Ishikawa (cell line): ENCODE results near the gene SLC25A53.

Experiments used
- CEBPB ChIP-seq: IDR thresholded peaks from 2 replicates; pipeline ENCODE4 v1.6.1; 2012
- CREB1 ChIP-seq: IDR thresholded peaks from 2 replicates; pipeline ENCODE4 v1.6.1; 2012; ENCODE audit warnings: low read depth
- EGR1 ChIP-seq: IDR thresholded peaks from 2 replicates; pipeline ENCODE4 v1.6.1; 2012
- EP300 ChIP-seq: IDR thresholded peaks from 2 replicates; pipeline ENCODE4 v1.6.1; 2012; ENCODE audit warnings: borderline replicate concordance
- FOXM1 ChIP-seq: IDR thresholded peaks from 2 replicates; pipeline ENCODE4 v1.6.1; 2012; ENCODE audit warnings: low read depth, borderline replicate concordance
- NFIC ChIP-seq: IDR thresholded peaks from 2 replicates; pipeline ENCODE4 v1.6.1; 2012
- RAD21 ChIP-seq: IDR thresholded peaks from 2 replicates; pipeline ENCODE4 v1.6.1; 2012; ENCODE audit warnings: low read depth
- TAF1 ChIP-seq: IDR thresholded peaks from 2 replicates; pipeline ENCODE4 v1.6.1; 2012; ENCODE audit warnings: low read depth, mild to moderate bottlenecking
- TCF12 ChIP-seq: IDR thresholded peaks from 2 replicates; pipeline ENCODE4 v1.6.1; 2012; ENCODE audit warnings: low read depth
- TEAD4 ChIP-seq: IDR thresholded peaks from 2 replicates; pipeline ENCODE4 v1.6.1; 2012
- YY1 ChIP-seq: IDR thresholded peaks from 2 replicates; pipeline ENCODE4 v1.6.1; 2012; ENCODE audit warnings: low read depth
- ZBTB7A ChIP-seq: IDR thresholded peaks from 2 replicates; pipeline ENCODE4 v1.6.1; 2012; ENCODE audit warnings: low read depth
- TF ChIP-seq, protein P1 (sequence below): IDR thresholded peaks from 2 replicates; pipeline ENCODE4 v1.6.1; 2012; ENCODE audit warnings: low read depth, mild to moderate bottlenecking
- TF ChIP-seq, protein P2 (sequence below): IDR thresholded peaks from 2 replicates; pipeline ENCODE4 v1.6.1; 2012
- TF ChIP-seq, protein P3 (sequence below): IDR thresholded peaks from 2 replicates; pipeline ENCODE4 v1.6.1; 2012

Gene SLC25A53

DNA sequence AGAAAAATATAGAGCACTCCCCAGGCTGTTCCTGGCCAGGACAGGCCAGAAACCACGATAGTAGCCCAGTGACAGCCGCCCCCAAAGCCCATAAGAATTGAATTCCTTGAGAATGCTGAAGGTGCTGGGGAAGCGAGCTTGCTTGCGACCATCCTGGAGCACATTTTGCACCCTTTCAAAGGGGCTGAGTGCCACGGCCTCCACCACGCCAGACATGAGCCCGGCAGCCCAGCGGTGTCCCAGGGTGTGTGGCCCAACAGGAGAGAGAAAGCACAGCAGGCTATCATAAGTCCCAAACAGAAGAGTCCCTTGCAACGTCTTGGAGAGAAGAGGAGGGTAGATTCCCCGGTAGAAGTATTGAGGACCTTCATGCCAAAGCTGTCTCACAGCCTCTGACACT lies 52.1 kb downstream of the SLC25A53 start:
- TF ChIP-seq TCF12 (no peak), EP300 (no peak), NFIC (no peak), CREB1 (no peak), CEBPB (no peak), YY1 (no peak), RAD21 (no peak), TEAD4 (no peak)
- TF ChIP-seq, protein P1, sequence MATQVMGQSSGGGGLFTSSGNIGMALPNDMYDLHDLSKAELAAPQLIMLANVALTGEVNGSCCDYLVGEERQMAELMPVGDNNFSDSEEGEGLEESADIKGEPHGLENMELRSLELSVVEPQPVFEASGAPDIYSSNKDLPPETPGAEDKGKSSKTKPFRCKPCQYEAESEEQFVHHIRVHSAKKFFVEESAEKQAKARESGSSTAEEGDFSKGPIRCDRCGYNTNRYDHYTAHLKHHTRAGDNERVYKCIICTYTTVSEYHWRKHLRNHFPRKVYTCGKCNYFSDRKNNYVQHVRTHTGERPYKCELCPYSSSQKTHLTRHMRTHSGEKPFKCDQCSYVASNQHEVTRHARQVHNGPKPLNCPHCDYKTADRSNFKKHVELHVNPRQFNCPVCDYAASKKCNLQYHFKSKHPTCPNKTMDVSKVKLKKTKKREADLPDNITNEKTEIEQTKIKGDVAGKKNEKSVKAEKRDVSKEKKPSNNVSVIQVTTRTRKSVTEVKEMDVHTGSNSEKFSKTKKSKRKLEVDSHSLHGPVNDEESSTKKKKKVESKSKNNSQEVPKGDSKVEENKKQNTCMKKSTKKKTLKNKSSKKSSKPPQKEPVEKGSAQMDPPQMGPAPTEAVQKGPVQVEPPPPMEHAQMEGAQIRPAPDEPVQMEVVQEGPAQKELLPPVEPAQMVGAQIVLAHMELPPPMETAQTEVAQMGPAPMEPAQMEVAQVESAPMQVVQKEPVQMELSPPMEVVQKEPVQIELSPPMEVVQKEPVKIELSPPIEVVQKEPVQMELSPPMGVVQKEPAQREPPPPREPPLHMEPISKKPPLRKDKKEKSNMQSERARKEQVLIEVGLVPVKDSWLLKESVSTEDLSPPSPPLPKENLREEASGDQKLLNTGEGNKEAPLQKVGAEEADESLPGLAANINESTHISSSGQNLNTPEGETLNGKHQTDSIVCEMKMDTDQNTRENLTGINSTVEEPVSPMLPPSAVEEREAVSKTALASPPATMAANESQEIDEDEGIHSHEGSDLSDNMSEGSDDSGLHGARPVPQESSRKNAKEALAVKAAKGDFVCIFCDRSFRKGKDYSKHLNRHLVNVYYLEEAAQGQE = no peak
- TF ChIP-seq, protein P2, sequence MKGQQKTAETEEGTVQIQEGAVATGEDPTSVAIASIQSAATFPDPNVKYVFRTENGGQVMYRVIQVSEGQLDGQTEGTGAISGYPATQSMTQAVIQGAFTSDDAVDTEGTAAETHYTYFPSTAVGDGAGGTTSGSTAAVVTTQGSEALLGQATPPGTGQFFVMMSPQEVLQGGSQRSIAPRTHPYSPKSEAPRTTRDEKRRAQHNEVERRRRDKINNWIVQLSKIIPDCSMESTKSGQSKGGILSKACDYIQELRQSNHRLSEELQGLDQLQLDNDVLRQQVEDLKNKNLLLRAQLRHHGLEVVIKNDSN = no peak

DNA sequence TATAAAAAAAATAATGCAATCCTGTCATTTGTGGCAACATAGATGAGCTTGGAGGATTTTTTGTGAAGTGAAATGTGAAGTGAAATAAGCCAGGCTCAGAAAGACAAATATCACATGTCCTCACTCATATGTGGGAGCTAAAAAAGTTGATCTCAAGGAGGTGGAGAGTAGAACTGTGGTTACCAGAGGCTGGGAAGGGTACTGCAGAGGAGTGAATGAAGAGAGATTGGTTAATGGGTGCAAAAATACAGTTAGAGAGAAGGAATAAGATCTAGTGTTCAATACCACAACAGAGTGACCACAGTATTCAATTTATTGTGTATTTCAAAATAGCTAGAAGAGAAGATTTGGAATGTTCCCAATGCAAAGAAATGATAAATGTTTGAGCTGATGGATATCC lies 57.9 kb downstream of the SLC25A53 start:
- TF ChIP-seq FOXM1 = no peak
- no peak for TF ChIP-seq NFIC
- TF ChIP-seq EP300 = no peak
- no peak for TF ChIP-seq EGR1
- TF ChIP-seq, protein P3, sequence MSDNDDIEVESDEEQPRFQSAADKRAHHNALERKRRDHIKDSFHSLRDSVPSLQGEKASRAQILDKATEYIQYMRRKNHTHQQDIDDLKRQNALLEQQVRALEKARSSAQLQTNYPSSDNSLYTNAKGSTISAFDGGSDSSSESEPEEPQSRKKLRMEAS = no peak

DNA sequence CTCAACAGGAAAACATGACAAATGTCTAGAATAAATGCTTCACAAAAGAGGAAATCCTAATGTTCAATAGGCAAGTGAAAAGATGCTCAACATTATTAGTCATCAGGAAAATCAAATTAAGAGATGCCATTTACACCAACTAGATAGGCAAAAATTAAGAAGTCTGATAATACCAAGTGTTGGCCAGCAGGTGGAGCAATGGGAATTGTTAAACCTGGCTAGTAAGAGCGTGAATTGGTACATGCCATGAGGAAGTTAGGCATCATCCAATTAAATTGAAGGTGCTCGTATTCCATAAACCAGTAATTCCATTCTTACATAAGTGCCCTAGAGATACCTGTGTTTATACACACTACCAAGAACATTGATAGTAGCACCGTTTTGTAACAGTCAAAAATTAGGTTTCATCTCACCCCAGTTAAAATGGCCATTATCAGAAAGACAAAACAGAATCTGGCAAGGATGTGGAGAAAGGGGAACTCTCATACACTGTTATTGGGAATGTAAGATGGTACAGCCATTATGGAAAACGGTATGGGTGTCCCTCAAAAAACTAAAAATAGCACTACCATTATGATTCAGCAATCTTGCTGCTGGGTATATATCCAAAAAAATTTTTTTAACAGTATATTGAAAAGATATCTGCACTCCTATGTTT lies 58.5 kb downstream of the SLC25A53 start:
- TF ChIP-seq RAD21 = peak; percentile 59
- TF ChIP-seq EP300 = no peak

DNA sequence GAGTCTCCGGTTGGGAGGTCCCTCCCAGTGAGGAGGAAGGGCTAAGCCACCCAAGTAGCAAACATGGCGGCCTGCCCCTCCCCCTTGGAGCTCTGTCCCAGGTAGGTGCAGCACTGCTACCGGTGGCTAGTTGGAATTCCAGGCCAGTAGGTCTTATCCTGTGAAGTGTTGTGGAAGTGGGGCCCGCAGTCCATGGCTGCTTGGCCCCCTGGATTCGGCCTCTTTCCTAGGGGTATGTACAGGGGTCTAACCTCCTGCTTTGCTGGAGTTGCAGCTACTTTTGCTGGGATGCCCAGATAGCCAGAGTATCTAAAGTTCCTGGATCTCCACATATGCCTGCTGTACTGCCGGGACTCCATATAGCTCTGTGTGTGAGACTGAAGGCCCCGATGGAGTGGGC lies 70.9 kb downstream of the SLC25A53 start:
- TF ChIP-seq, protein P2 = no peak
- TF ChIP-seq EGR1 (no peak), FOXM1 (no peak), CEBPB (no peak), RAD21 (no peak), CREB1 (no peak), ZBTB7A (no peak), EP300 (no peak), YY1 (no peak), NFIC (no peak), TEAD4 (no peak), TAF1 (no peak), TCF12 (no peak)
- TF ChIP-seq, protein P3 = no peak
- TF ChIP-seq, protein P1 = no peak

DNA sequence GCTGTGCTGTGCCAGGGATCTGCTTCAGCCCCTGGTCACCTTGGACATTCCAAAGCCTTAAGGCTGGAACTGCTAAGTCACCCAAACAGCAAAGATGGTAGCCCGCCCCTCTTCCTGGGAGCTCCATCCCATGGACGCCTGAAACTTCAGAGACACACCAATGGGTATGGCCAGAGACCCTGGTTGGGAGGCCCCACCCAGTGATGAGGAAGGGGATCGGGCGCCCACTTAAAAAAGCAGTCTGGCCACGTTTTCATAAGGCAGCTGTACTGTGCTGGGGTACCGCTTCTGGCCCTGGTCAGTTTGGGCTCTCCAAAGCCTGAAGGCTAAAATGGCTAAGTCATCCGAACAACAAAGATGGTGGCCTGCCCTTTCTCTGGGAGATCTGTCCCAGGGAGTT lies 71.3 kb downstream of the SLC25A53 start:
- no peak for TF ChIP-seq EGR1
- TF ChIP-seq, protein P3 = no peak
- no peak for TF ChIP-seq RAD21
- no peak for TF ChIP-seq TAF1

DNA sequence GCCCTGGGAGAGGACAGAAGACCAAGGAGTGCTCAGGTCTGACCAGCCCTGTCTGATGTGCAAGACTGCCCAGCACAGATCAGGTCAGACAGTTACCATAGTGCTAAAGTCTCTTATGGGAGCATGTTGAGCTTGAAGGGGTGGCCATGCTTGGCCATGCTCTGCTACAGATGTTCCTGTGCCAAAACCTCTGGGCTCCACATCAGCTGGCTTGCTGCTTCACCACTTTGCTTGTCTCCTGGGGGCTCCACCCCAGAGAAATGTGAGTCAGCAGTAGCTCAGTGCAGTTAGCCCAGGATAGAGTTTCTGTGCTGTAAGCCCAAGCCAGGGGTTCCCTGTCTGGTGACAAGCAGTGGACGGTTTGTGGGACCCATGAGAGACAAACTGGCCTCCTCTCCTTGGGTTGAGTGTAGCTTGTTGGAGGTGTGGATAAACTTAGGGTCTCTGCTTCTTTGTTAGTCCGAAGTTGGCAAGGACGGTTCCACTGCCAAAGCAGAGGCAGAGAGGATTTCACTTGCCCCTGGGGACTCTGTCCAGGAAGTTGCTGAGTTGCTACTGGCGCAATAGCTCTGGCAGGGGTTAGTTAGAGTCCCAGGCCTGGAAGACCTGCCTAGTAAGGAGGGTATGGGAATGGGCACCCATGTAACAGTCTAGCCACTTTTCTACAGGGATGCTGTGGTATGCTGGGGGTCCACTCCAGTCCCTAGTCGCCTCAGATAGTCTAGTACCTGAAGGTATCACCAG lies 72.1 kb downstream of the SLC25A53 start:
- TF ChIP-seq CEBPB = no peak
- TF ChIP-seq YY1 = no peak
- TF ChIP-seq, protein P1 = no peak
- no peak for TF ChIP-seq RAD21
- TF ChIP-seq EP300 = no peak
- no peak for TF ChIP-seq TEAD4
- no peak for TF ChIP-seq CREB1
- TF ChIP-seq, protein P2 = no peak
- TF ChIP-seq ZBTB7A = no peak
- TF ChIP-seq FOXM1 = no peak
- TF ChIP-seq TCF12 = no peak
